ENCODE measurements around the gene FOXL1. TPM values are rescaled to one million over a fixed set of nuclear protein-coding genes. Genes with fewer than 3 reads are reported as not detected.

Gene FOXL1
- total and polyA plus RNA-seq, 2 of the 13 experiments (the other 11 are each of a cell fraction or from before 2014, with no cell fraction given), result not detected

- TF ChIP-seq, protein P1, sequence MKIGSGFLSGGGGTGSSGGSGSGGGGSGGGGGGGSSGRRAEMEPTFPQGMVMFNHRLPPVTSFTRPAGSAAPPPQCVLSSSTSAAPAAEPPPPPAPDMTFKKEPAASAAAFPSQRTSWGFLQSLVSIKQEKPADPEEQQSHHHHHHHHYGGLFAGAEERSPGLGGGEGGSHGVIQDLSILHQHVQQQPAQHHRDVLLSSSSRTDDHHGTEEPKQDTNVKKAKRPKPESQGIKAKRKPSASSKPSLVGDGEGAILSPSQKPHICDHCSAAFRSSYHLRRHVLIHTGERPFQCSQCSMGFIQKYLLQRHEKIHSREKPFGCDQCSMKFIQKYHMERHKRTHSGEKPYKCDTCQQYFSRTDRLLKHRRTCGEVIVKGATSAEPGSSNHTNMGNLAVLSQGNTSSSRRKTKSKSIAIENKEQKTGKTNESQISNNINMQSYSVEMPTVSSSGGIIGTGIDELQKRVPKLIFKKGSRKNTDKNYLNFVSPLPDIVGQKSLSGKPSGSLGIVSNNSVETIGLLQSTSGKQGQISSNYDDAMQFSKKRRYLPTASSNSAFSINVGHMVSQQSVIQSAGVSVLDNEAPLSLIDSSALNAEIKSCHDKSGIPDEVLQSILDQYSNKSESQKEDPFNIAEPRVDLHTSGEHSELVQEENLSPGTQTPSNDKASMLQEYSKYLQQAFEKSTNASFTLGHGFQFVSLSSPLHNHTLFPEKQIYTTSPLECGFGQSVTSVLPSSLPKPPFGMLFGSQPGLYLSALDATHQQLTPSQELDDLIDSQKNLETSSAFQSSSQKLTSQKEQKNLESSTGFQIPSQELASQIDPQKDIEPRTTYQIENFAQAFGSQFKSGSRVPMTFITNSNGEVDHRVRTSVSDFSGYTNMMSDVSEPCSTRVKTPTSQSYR (CRISPR knock-in tag; IDR thresholded peaks at IDR 0.05; ENCODE audit: borderline replicate concordance), result no peak
- TF ChIP-seq MYC (CRISPR knock-in tag; IDR thresholded peaks at IDR 0.05; ENCODE audit: borderline replicate concordance), result no peak
- no peak for TF ChIP-seq ZFY (CRISPR knock-in tag; IDR thresholded peaks at IDR 0.05)
- TF ChIP-seq ZBTB34 (CRISPR knock-in tag; IDR thresholded peaks at IDR 0.05), result no peak
- no peak for TF ChIP-seq NFYC (CRISPR knock-in tag; IDR thresholded peaks at IDR 0.05)
- no peak for TF ChIP-seq SRSF1 (optimal IDR thresholded peaks at IDR 0.05; ENCODE audit: low read depth, low read length)
- TF ChIP-seq GZF1 (CRISPR knock-in tag; IDR thresholded peaks at IDR 0.05), result no peak
- TF ChIP-seq U2AF2 (IDR thresholded peaks at IDR 0.05; ENCODE audit: low read depth, low read length), result no peak
- TF ChIP-seq ZNF704 (CRISPR knock-in tag; IDR thresholded peaks at IDR 0.05; ENCODE audit: borderline replicate concordance), result no peak
- no peak for TF ChIP-seq DNMT3B (CRISPR knock-in tag; conservative IDR thresholded peaks at IDR 0.05)
- peak; percentile 46; the same call in 1 of the 2 replicates for TF ChIP-seq ATF7 (IDR thresholded peaks at IDR 0.05)
- TF ChIP-seq ATF7 (CRISPR knock-in tag; IDR thresholded peaks at IDR 0.05), result no peak
- TF ChIP-seq ZNF264 (CRISPR knock-in tag; IDR thresholded peaks at IDR 0.05), result no peak
These were observed 17.7 kb downstream of the FOXL1 start (continued) for GRCh38 chr16:86595983-86596605.
